GM18499 (cell line): ENCODE measurements around the gene SEPTIN10.
A peak's percentile ranks its signal among the peaks of the same experiment; 100 is the strongest.
"Not testable (repeated sequence)": the region's sequence is repeated elsewhere in the genome, so short reads cannot be mapped to it uniquely, and the experiment has no call there.

Source experiments
- ATAC-seq: cut with Tn5 transposase; IDR thresholded peaks from one replicate; pipeline ENCODE4 v1.9.1; 2021; ENCODE audit warnings: moderate number of reproducible peaks; ENCODE audit not compliant: insufficient read depth, unreplicated experiment

Gene SEPTIN10

DNA sequence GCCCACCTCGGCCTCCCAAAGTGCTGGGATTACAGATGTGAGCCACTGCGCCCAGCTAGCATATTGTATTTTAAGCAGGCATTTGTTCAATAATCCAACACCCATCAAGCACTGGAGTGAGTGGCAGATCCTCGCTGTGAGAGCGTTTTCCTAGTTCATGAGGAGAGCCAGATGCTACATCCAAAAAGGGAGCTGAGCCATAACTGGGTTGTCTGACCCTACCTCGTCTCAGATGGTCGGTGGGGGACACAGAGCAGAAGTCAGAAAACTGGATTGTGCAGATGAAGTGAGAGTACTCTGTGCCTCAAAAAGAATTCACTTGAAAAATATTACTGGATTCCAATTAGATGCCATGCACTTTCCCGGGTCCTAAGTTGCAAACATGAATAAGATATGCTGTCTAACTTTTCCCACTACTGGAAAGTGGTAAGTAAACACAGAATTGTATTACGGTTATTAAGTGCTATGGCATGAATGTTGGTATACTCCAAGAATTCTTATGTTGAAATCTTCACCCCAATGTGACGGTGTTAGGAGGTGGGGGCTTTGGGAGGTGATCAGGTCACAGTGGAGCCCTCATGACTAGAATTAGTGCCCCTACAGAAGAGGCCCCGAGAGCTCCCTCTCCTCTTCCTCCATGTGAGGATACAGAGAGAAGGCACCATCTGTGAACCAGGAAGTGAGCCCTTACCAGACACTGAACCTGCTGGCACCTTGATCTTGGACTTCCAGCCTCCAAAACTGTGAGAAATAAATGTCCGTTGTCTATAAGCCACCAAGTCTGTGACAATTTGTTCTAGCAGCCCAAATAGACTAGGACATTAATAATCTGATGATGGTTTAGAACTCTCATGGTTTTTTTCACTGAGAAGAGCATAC, 21.9 kb upstream of the SEPTIN10 start:
- no peak for ATAC-seq

DNA sequence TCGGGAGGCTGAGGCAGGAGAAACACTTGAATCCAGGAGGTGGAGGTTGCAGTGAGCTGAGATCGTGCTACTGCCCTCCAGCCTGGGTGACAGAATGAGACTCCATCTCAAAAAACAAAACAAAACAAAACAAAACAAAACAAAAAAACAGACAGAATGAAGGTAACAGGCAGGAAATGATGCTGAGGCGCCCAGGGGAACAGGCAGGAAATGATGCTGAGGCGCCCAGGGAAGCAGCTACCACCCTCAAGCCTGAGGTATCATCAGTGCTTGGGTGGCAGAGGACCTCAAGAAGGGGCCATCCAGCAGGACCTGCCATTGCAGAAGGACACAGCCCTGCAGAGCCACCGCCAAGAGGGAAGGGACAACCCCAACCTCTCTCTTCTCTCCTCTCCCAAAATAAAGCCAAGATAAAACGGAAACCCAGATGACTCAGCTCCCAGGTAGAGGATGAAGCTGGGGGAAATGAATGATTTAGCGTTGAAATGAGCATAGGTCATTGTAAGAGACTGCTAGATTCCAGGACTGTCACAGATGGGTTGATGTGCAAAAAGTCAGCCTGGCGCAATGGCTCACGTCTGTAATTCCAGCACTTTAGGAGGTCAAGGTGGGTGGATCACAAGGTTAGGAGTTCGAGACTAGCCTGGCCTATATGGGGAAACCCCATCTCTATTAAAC, 19.7 kb upstream of the SEPTIN10 start:
- no peak for ATAC-seq

DNA sequence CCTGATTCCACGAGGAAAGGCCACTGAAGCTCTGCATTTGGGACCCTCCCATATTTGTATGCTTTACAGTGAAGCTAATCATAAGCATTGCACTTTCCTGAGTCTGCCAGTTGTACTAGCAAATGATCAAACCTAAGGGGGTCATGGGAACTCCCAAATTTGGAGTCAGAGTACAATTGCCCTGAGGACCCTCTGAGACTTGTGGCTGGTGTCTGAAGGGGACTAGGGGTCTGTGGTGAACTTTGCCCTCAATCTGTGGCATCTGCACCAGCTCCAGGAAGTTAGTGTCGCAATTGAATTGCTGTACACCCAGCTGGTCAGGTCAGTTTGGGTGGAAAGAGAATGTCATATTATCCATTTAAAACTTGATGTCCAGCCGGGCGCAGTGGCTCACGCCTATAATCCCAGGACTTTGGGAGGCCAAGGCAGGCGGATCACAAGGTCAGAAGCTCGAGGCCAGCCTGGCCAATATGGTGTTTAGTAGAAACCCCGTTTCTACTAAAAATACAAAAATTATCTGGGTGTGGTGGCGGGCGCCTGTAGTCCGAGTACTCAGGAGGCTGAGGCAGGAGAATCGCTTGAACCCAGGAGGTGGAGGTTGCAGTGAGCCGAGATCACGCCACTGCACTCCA, 18.5 kb upstream of the SEPTIN10 start:
- ATAC-seq = no peak

GRCh38 chr2:109631741-109632140, 18.0 kb upstream of the SEPTIN10 start:
- no peak for ATAC-seq

DNA sequence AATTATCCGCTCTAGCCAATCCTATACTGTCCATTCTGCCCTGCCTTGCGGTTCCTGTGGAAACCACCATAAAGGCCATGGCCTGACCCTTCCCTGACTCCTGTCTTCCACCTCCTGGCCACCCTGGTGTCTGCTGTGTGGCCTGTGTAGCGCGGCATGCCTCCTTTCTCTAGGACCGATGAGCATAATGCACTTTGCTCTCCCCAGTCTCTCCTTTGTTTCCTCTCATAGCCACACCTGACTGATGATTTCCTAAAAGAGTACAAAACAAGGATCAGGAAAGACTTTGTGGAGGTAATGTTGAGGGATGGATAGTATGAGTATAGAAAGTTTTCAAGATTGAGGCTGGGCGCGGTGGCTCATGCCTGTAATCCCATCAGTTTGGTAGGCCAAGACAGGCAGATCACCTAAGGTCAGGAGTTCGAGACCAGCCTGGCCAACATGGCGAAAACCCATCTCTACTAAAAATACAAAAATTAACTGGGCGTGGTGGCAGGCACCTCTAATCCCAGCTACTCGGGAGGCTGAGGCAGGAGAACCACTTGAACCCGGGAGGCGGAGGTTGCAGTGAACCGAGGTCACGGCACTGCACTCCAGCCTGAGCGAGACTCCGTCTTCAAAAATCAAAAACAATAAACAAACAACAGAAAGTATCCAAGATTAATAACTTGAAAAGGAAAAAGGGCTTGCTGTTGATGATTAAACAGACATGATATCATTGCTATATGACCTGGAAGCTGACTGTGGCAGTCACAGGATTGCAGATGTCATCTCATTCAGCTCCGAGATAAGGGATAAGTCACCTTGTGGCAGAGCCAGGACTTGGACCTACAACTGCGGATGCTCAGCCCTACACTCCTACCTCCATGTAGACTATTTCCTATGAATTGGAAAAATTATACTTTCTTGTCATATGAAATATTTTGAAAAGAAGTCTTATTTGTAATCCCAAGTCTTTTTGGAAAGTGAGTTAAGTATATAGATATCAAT, 17.0 kb upstream of the SEPTIN10 start:
- no peak for ATAC-seq

- no peak for ATAC-seq
Measured at GRCh38 chr2:109629867-109630266, 16.1 kb upstream of the SEPTIN10 start.

DNA sequence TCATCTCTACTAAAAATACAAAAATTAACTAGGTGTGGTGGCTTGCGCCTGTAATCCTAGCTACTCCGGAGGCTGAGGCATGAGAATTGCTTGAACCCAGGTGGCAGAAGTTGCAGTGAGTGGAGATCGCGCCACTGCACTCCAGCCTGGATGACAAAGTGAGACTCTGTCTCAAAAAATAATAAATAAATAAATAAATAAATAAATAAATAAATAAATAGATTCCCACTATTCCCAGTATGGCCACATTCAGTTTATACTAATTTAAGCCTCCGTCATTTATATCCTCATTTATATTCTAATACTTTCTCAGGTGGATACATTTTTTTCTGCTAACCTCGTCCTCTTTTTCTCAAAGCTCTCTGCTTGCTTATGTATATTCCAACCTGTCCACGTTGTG, 14.6 kb upstream of the SEPTIN10 start:
- not testable (repeated sequence) for ATAC-seq

GRCh38 chr2:109624339-109624738, 10.6 kb upstream of the SEPTIN10 start:
- ATAC-seq = no peak

DNA sequence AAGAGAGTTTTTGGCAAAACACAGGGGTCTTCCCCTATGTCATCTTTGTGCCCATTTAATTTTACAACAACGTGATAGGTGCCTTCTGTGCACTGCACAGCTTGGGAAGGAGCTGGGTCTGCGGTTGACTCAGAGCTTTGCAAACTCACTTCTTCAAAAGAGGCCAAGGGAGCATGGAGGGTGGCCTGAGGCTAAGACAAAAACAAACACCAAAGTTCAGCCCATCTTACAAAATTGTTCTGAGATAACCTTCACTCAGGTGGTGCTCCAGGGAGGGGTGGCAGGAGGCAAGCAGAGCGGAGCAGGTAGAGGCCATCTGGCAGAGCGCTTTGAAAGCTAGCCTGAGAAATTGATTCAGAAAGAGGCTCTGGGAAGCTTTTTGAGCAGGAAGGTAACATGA, 10.2 kb upstream of the SEPTIN10 start:
- ATAC-seq = no peak

GRCh38 chr2:109623297-109623696, 9.5 kb upstream of the SEPTIN10 start:
- ATAC-seq = no peak

DNA sequence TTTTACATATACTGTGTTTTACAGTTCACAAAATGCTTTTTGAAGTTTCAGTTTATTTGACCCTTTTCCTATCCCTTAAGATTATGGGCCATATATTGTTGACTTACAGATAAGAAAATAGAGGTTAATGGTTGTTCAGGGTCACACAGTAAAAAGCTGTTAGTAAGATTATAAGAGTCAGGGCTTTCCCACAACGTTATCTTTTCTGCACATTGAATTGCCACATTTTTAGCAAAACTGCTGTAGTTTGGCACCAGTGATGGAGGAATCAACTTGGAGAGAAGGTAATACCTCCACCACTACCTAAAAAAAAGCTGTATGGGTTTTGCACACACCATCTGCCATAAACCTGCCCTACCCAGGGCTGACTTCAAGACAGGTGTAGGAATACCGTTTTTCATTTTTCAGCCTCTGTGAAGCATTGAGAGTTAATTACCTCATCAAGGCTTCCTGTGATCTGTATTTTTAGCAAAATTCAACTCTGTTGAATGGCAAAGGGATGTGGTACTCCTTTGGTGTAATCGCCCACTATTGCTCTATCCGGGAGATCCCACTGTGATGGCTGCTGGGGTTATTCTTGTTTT, 5.4 kb upstream of the SEPTIN10 start:
- no peak for ATAC-seq

GRCh38 chr2:109616184-109616583, 2.4 kb upstream of the SEPTIN10 start:
- ATAC-seq = no peak

DNA sequence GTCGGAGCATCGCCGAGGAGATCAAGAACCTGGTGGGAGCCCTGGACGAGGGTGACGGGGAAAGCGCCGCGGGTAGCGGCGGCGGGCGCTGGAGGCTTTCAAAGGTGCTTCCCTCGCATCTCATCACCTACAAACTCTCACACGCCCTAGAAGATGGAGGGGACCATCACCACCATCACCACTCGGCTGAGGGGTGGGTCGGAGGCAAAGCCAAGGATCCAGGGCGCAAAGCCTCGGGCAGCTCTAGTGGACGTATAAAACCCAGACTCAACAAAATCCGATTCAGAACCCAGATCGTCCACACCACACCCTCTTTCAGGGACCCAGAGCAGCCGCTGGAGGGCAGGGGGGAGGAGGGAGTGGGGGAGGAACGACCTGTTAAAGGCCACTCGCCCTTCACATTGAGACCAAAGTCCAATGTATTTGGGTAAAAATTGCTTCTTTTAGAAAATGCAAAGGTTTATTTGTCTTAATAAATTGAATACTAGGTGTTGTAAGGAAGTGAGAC, 1.9 kb upstream of the SEPTIN10 start:
- no peak for ATAC-seq

DNA sequence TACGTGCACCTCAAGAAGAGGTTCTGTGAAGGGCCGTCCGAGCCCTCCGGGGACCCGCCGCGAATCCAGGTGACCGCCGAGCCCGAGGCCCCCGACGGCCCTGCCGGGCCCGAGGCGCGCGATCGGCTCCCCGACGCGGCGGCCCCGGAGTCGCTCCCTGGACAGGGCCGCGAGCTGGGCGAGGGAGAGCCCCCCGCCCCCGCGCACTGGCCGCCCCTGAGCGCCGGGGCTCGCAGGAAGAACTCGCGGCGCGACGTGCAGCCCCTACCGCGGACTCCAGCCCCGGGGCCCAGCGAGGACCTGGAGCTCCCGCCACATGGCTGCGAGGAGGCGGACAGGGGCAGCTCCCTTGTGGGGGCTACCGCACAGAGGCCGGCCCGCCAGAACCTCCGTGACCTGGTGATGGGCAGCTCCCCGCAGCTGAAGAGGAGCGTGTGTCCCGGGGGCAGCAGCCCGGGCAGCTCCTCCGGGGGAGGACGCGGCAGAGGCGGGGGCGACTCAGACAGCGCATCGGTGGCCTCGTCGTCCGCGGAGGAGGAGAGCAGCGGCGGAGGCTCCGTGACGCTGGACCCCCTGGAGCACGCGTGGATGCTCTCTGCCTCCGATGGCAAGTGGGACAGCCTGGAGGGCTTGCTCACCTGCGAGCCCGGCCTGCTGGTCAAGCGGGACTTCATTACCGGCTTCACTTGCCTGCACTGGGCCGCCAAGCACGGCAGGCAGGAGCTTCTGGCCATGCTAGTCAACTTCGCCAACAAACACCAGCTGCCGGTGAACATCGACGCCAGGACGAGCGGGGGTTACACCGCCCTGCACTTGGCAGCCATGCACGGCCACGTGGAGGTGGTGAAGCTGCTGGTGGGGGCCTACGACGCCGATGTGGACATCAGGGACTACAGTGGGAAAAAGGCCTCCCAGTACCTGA, 1.2 kb upstream of the SEPTIN10 start:
- ATAC-seq = no peak

DNA sequence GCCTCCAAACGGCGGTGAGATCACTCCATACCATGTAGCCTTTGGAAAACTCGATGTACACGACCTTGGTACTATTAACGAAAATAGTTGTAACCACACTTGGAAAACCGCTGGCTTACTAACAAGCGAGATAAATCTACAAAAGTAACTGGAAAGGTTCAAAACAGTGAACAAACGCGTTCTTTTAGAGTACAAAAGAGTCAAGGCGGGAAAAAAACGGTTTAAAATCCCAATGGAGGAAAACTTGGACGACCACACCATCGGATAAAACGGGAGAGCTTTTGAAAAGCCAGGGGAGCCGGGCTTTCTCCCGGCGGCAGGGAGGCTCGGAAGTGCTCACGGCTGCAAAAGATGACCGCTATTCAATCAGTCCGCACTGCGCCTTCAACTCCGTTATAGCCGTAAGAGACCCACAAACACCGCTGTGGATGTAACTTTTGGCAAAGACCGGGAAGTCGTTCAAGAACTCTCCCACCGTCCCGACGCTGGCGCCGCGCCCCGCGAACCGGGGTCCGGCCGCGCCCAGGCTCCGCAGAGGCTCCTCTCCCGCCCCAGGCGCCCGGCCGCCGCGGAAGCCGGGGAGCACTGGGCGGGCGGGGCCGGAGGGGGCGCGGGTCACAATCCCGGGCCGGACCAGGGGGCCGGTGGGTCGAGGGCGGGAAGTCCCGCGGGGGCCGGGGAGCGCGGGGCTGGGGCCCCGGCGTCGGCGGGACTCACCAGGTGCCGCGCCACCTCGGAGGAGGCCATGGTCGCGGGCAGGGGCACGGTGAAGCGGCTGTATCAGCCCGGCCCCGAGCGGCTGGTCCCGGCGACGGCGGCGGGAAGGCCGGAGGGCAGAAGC, 465 bp downstream of the SEPTIN10 start:
- ATAC-seq = peak; percentile 6

DNA sequence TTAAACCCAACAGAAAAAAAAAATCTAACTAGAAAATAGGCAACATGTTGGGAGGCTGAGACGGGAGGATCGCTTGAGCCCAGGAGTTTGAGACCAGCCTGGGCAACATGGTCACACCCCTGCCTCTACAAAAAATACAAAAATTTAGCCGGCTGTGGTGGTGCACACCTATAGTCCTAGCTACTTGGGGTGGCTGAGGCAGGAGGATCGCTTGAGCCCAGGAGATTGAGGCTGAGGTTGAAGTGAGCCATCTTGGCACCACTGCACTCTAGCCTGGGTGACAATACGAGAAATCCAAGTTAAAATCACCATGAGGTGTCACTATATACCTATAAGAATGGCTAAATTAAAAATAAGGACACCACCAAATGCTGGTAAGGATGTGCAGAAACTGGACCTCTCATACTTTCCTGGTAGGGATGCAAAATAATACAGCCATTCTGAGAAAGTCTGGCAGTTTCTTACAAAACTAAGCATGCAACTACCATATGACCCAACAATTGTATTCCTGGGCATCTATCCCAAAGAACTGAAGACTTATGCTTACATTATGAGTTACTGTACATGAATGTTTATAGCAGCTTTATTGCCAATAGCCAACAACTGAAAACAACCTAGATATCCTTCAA, 2.2 kb downstream of the SEPTIN10 start:
- no peak for ATAC-seq

DNA sequence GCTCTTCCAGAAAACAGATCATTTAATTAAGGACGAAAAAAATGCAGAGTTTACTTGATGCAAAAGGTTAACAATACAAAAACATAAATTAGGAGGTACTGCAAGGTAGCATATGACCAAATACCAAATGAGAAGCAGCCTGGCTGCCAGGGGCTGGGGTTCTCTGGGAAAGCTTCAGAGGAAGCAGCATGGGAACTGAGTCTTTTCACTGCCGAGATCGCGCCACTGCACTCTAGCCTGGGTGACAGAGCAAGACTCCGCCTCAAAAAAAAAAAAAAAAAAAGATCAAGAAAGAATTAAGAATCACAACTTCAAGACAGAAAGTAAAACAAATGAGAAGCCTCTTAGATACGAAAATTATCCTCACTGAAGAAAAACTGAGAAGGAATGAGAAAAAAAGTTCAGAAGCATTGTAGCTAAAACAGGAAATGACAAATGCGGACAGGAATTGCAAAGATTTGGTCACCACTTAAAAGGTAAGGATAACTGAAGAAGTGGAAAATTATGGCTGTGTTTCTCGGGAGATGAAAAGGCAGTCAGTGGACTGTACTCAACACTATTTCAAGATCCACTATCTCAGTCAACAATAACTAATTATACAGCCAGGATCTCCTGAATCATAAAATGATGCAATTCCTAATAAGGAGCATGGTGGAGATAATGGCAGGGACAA, 4.3 kb downstream of the SEPTIN10 start:
- ATAC-seq = no peak
